SK-MEL-5 (cell line): ENCODE measurements around the gene ROPN1L. TPM values are rescaled to one million over a fixed set of nuclear protein-coding genes. Genes with fewer than 3 reads are reported as not detected.
A peak's percentile ranks its signal among the peaks of the same experiment; 100 is the strongest.
"Not testable (repeated sequence)": the region's sequence is repeated elsewhere in the genome, so short reads cannot be mapped to it uniquely, and the experiment has no call there.

ENCODE experiments used
- DNase-seq: peaks from one replicate; pipeline ENCODE4 v3.0.0-alpha.2; 2016; ENCODE audit warnings: low read depth, low spot score
- in situ Hi-C: cut with HindIII; loops from 2 replicates; pipeline ENCODE4 v1.10.0; 2016; ENCODE audit warnings: low sequenced_read_pairs, high pct_unique_total_duplicates, low pct_unique_long_range_greater_than_20kb
- total RNA-seq: library from RNA; depleted of rRNA; stranded (reverse); fragments of >200 nt; shearing (Covaris generic); gene quantifications from 2 replicates; pipeline ENCODE4 v1.2.3, GENCODE V29; 2014

ROPN1L gene
- total RNA-seq, 1 experiment from 2014 or later, result 1.2 TPM

DNA sequence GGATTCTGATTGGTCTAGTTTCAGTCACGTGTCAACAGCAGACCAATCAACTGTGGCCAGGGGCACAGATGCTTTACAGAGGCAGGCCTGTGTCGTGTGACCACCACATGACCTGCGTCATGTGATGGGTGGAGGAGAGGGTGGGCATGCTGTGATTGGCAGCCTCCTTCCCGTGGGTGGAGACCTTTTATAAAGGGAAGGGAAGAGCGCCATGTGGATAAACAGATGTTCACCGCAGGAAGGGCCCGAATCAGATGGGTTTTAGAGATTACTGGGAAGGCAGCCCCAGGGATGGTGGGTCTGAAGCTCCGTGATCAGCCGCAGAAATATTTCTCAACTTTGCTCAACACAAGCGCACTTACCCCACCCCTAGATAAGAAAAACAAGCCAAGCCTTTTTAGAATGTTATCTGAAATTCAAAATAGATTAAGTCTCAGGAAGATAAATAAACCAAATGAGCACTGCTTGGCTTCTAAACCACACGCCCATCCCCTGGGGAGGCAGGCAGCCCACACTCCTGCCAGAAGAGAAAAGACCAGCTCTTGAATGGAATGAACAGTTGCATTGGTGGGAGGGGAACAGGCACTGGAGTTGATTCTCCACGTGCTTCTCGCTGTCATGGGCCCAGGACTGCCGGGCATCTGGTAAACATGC is 43.6 kb downstream of the ROPN1L start:
- in situ Hi-C loops, result loop anchor here (10.0 kb wide), 1 partner anchor 180 kb away; no protein-coding TSS in a partner anchor
- DNase-seq, result peak; percentile 34

DNA sequence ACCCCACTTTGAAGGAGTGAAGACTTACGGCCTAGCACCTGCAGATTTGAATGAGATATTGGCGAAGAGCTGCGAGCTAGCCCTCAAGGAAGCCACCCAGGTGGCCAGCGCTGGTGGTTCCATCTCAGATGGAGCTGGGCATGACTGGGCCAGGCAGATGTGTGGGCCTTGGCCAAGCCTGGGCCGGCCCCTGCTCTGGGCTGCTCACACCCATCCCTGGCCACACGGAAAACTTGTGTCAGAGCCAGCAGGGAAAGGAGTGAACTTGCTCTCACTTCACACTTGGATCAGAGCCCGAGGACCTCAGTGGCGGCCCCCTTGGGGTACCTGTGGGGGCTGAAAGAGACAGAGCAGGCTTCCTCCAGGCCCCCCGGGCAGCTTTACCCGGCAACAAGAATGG is 44.2 kb downstream of the ROPN1L start:
- in situ Hi-C loops, result loop anchor here (10.0 kb wide), 1 partner anchor 179 kb away; no protein-coding TSS in a partner anchor
- DNase-seq, result no peak

DNA sequence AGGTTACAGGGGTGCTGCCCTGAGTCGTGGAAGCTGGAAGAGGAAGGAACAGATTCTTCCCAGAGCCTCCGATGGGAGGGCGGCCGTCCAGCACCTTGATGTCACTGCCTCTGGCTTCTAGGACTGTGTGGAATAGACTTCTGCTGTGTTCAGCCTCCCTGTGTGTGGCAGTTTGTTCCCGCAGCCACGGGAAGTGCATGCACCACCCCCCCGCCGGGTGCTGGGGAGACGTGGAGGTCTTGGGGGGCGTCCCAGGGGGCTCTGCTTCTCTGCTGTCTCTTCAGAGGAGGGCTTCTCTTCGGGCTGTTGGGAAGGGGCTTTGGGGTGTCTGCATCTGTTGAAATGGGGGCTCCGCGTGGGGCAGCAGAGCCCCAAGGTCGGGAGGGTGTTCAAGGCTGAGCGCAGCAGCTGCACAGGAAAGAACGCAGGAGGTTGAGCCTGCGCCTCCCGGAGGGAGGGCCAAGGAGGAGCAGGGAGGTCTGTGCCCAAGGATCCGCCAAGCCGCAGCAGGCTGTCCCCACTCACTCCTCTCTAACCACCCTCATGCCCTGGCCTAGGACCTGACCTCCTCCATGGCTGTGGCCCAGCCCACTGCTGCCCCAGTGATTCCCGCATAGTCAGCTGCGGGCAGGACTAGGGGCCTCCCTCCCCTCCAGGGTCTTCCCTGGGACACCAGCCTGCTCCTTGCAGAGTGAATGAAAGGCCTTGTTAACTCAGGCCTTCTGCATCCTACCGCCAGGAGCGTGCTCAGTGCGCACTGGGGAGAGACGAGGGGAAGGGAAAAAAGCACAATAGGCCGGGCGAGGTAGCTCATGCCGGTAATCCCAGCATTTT is 45.0 kb downstream of the ROPN1L start:
- no peak for DNase-seq
- in situ Hi-C loops, result loop anchor here (10.0 kb wide), 1 partner anchor 178 kb away; no protein-coding TSS in a partner anchor

DNA sequence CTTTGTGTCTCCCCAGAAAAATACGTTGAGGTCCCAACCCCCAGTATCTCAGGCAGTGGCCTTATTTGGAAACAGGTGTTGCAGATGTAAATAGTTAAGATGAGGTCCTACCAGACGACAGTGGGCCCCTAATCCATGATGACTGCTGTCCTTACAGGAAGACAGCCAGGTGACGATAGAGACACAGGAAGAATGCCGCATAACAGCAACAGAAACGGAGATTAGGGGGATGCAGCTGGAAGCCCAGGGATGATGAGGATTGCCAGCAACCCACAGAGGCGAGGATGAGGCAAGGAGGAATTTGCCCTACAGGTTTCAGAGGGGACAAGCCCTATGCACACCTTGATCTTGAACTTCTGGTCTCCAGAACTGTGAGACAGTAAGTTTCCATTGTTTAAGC is 46.5 kb downstream of the ROPN1L start:
- no peak for DNase-seq
- in situ Hi-C loops, result loop anchor here (10.0 kb wide), 1 partner anchor 177 kb away; no protein-coding TSS in a partner anchor

DNA sequence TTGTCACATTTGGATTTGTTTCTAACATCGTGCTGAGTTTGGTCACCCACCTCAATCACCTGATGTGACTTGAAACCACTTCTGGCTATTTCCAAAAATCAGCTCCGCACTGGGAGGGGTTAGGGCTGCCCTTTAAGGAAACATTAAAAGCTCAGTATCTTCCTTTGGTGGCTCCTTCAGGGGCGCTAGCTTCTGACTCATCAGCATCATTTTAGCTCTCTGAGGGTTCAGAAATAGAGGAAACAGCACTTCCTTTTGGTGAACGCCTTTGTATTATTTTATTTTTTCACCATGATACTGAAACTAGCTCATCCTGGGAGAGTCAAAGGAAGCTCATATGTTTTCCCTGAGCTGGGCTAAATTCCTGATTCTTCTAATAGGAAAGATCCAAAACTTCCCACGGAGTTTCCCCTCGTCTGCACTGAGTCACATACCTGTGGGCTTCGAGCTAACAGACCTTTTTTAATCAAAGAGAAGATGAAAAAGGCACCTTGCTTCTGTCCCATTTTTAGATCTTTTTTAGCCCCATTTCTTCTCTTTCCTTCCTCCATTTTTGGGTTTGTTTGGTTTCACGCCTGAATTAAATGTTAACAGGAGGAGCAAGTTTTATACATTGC is 48.2 kb downstream of the ROPN1L start:
- in situ Hi-C loops, result loop anchor here (10.0 kb wide), 1 partner anchor 175 kb away; no protein-coding TSS in a partner anchor
- no peak for DNase-seq

DNA sequence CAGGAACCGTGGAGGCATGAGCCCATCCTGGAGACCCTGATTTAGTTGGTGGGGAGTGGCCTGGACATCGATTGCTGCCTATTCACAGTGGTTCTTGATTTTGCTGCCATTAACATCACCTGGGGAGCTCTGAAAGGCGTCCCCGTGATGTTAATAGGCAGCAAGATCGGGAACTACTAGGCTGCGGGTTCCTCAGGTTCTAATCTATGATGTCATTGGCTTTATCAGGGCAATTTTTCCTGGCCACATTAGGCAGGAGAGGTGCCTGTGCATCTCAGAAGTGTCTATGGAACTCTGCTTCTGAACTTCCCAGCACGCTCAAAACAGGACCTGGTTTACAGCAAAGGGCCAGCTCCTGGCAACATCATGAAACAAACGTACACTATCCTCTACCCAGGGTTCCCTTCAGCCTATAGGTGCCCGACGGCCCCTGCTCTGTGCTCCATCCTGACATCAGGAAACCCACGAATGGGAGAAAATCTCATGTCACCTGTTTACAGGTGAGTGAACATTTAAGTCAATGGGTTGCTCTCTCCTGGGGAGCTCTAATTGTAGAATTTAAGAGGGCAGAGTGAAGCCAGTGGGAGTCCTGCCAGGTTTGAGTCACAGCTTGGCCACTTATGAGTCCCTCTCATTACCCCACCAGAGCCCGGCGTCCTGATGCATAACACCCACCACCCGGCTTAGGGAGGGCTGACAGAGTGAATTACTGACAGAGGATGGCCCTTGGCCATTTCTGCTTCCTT is 49.4 kb downstream of the ROPN1L start:
- in situ Hi-C loops, result no loop called here
- no peak for DNase-seq

DNA sequence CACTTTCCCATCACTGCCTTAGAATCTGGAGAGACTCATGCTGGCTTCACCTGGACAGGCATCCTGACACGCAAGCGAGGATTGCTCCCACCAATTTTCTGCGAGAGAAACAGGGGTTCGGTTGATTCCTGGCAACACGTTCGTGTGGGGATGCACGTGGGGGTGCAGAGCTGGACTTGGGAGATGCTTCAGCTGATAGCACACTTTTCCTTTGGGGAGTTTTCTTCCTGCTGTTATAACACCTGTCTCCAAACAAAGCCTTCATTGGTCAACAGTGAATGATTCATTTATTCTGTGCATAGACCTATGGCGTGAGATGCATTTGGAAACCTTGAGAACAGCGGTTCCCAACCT is 50.0 kb downstream of the ROPN1L start:
- in situ Hi-C loops, result no loop called here
- DNase-seq, result no peak

DNA sequence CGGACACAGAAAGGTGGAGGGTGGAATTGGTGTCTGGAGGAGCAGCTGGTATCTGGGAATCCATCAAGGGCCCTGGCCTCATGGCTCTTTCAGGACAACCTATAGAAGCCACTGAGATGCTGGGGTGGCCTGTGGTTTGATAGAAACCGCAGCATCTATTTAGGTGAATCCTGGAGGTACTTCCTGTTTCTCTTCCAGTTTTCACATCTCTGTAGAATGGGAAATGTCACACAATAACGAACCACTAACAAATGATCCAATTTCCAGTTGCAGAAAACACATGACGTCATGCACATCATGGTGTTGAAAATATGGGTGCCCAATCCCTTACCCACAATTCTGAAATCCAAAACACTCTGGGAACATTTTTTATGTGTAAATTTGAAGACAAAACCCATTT is 52.2 kb downstream of the ROPN1L start:
- DNase-seq, result no peak
- in situ Hi-C loops, result no loop called here

DNA sequence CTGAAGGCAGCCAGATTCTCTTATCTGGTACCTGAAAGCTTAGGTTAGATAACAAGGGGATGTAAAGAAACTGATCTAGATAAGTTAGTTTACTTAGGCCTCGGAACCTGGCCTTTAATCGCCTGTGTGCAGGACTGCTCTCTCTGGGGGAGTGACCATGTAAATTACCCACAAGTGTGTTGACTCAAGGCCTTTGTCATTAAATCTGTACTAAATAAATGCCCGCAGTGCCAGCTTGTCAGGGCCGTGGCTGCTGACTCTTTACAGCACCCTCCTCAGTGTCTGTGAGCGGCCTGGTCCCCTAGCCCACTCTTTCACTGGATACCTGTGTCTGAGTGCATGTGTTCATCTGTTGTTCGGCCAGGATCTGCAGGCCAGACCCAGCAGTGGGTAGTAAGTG is 52.8 kb downstream of the ROPN1L start:
- DNase-seq, in situ Hi-C loops: not testable (repeated sequence)

DNA sequence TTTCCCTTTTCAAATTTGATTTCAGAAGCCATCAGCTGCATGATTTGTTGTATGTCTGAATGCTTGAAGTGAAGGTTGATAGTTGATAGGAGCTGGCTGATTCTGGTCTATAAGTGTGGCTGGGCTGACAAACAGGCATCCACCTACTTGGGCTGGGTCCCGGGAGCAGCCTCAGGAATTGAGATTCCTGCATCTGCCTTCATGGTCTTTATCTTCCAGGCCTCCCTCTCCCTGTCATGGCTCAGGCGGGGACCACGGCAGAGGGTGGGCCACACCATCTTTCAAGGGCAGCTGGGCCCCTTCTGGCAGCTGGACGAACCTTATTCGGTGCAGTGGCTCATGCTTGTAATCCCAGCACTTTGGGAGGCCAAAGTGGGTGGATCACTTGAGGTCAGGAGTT is 55.9 kb downstream of the ROPN1L start:
- in situ Hi-C loops, result no loop called here
- no peak for DNase-seq

DNA sequence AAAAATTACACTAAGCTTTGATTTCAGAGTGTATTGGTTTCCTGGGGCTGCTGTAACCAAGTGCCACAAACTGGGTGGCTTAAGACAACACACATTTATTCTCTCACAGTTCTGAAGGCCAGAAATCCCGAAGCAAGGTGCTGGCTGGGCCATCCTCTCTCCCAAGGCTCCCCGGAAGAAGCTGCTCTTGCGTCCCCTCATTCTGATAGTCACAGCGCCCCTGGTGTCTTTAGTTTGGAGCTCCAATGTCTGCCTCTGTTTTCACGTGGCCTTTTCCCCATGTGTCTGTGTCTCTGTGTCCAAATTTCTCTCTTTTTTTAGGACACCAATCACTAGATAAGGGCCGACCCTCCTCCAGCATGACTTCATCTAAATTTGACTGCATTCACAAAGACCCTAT is 56.7 kb downstream of the ROPN1L start:
- in situ Hi-C loops, result no loop called here

DNA sequence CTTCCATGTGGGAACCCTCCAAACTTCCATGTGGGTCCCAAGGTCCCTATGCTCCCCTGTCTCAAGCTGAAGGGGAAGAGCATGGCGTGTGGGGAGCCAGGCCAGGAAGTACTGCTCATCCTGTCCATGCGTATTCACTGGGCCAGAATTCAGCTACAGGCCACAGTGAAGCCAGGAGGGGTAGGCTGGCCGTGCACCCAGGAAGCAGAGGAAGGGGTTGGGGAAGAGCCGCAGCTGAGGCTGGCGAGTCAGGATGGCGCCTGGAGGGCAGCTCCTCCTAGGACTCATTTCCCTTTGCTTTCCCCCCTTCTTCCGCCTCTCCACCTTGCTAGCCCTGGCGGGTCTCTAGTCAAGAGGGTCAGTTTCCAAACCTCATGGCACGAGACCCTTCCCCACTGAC is 57.4 kb downstream of the ROPN1L start:
- DNase-seq, result no peak
- in situ Hi-C loops, result no loop called here

More for the DNA sequence above, 56.7 kb downstream of the ROPN1L start:
- peak; percentile 46 for DNase-seq

DNA sequence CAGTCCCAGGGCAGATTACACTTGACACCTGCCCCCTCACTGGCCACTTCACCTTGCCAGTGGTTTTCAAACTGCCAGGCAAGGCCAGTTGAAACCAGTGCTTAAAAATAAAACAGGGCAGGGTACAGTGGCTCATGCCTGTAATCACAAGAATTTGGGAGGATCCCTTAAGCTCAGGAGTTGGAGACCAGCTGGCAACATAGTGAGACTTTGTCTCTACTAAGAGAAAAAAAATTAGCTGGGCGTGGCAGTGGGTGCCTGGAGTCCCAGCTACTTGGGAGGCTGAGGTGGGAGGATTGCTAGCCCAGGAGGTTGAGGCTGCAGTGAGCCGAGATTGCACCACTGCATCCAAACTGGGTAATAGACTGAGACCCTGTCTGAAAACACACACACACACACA is 58.1 kb downstream of the ROPN1L start:
- in situ Hi-C loops, result no loop called here

DNA sequence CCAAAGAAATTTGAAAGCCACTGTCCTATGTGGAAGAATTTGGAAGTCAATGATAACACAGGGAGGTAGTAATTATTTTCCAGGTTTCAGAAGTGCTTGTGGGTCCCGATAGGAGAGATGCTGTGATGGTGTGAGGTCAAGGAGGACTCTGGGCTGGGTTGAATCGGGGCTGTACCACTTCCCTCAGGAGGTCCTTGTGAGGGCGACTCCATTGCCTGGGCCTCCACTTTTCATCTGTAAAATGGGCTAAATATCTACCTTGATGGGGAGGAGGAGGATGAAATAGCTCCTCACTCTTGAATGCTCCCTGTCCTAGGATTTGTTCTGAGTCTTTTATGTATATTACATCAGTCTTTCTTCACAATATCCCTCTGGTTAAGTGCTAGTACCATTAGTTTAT is 59.0 kb downstream of the ROPN1L start:
- in situ Hi-C loops, result no loop called here
- DNase-seq, result no peak

More for the DNA sequence above, 58.1 kb downstream of the ROPN1L start:
- DNase-seq, result no peak

DNA sequence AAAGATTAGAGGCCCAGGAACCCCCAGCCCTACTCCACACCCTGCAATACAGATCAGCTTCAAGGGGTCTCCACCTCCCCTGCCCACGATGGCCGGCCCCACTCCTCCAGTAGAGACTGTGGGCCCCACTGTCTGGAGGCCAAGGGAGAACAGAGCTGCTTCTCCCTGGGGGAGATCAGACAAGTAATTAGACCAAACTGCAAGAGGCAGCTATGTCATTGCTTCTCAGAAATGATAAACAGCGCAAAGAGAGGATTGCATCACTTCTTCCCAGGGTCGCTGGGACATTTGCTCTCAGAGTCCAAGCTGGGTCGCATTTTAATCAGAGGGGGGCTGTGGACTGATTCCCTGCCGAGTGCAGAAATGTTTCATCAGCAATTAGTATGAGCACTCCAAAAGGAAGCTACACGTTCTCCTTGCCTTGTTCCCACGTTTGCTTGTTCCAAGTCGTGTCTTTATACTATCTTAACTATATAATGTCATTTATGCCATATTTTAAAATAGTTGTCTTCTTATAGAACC is 59.9 kb downstream of the ROPN1L start:
- in situ Hi-C loops, result no loop called here
- DNase-seq, result no peak

DNA sequence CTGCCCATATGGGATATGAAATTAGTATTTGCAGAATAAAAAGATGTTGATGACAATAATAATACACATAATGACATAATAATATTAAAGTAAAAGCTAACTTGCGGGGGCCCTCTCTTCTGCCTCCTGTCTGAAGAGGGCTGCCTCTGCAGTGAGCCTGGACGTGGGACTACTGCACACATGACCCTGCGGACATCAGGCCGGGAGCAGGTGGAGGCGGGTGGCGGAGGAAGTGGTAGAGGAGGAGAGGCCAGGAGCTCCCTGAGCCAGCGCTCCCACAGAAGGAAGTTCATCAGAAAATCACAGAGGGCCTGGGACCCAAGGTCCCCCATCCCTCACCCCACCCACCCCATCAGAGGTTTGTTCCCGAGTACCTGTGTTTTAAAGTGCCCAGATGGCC is 60.5 kb downstream of the ROPN1L start:
- DNase-seq, result no peak
- in situ Hi-C loops, result no loop called here

DNA sequence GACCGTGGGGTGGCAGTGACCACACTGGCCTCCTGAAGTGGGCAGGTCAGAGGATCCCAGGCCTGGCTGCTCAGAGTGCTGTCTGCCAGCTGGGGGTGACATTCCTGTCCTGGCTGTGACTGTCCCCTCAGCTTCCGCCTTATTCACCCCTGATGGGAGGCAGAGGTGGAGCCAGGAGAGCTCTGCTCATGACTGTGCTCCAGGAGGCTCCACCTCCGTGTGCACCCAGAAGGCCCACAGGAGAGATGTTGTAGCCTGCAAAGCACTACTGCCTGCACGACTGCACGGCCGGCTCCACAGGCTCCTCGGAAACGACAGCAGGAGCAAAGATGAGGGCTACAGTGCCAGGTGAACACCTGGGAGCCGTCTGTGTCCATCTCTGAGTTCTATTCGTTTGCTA is 60.9 kb downstream of the ROPN1L start:
- no peak for DNase-seq
- in situ Hi-C loops, result no loop called here

DNA sequence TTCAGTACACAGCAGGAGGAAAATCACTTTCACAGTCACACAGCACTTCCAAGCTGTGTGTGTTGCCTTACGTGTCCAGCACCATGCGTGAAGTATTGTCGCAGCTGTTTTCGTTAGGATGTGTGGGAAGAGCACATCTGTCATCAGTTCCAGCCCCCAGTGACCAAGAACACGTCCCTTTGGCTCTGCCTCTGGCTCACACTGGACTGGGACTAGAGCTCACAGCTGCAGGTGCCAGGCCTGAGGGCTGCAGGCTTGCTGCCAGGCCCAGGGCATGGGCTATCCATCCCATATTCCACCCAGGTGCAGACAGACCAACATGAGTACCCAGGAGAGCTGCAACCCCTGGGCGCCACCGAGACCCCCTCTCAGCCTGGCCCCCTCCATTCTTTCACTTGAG is 61.6 kb downstream of the ROPN1L start:
- no peak for DNase-seq
- in situ Hi-C loops, result no loop called here
